ENCODE results near the gene ADRA2C. TPM values are rescaled to one million over a fixed set of nuclear protein-coding genes. Genes with fewer than 3 reads are reported as not detected.

ADRA2C gene
- total and polyA plus RNA-seq, 4 donors = 0.23 to 5.4 (median 1.9) TPM

DNA sequence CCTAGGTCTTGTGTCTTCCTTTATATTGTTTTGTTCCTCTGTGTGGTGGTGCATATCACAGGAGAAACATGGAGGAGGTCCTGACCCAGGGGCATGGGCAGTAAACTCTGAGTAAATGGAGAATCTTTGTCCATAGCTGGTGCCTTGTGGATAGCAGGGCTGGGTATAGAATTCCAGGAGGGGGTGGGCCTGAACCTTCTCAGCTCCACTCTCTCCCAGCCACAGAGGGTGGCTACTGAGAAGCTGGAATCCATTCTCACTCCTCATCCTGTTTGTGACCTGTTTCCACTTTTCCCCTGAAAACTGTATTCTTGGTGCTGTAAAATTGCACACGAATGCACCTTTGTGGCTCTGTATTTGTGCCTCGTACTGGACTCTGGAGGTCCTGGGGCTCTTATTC lies 47.7 kb upstream of the ADRA2C start:
- Histone ChIP-seq H3K27ac (ENCODE audit: low read depth in 1 of 2, low read length in 1 of 2) (no peak overlapping the region), H3K4me1 (ENCODE audit: control insufficient read depth in 5 of 5, insufficient read depth in 5 of 5, low read length in 5 of 5) (no peaks in the 10 kb centered on the region), H3K36me3 (ENCODE audit: control insufficient read depth in 4 of 4, insufficient read depth in 4 of 4, low read length in 4 of 4) (no peaks in the 10 kb centered on the region), H3K27me3 (ENCODE audit: control insufficient read depth in 3 of 3, insufficient read depth in 3 of 3, low read length in 2 of 3) (peaks cover 0 to 19% (median 7%) of the 10 kb centered on the region in 3 donors), H3K4me3 (no peak overlapping the region), H3K9ac (ENCODE audit: insufficient read depth in 1 of 2, low read length in 2 of 2) (no peak overlapping the region), H3K9me3 (ENCODE audit: control insufficient read depth in 4 of 4, insufficient read depth in 3 of 4, low read length in 3 of 4) (peaks cover 0 to 27% (median 6%) of the 10 kb centered on the region in 4 donors)
- 84% methylated on average over 2 of the region's 2 CpGs for WGBS, 2 donors
- TF ChIP-seq, protein P1, sequence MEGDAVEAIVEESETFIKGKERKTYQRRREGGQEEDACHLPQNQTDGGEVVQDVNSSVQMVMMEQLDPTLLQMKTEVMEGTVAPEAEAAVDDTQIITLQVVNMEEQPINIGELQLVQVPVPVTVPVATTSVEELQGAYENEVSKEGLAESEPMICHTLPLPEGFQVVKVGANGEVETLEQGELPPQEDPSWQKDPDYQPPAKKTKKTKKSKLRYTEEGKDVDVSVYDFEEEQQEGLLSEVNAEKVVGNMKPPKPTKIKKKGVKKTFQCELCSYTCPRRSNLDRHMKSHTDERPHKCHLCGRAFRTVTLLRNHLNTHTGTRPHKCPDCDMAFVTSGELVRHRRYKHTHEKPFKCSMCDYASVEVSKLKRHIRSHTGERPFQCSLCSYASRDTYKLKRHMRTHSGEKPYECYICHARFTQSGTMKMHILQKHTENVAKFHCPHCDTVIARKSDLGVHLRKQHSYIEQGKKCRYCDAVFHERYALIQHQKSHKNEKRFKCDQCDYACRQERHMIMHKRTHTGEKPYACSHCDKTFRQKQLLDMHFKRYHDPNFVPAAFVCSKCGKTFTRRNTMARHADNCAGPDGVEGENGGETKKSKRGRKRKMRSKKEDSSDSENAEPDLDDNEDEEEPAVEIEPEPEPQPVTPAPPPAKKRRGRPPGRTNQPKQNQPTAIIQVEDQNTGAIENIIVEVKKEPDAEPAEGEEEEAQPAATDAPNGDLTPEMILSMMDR (IDR thresholded peaks at IDR 0.05; ENCODE audit: control extremely low read depth, extremely low read depth) = no peak
- ATAC-seq (ENCODE audit: insufficient read depth, low FRiP score) = no peak
- no peak for DNase-seq

DNA sequence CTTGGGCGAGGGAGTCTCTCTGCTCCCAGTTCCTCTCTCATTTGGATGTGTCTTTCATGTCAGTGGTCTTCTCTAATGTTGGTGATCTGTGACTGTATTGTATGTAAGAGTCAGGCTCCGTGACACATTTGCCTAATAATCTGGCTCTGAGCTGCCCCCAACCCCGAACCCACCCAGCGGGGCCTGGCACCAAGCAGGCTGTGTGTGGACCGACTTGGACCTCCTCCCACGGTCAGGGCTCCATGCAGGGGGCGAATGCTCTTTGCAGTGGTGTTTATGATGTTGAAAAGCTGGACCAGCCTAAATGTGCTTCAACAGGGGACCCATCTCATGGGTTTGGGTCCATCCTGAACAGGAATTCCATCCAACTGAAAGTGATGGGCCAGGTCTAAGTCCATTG lies 47.0 kb upstream of the ADRA2C start:
- H3K9me3 ChIP-seq (ENCODE audit: control insufficient read depth in 4 of 4, insufficient read depth in 3 of 4, low read length in 3 of 4) = peaks cover 0 to 27% (median 6%) of the 10 kb centered on the region in 4 donors
- H3K4me1 ChIP-seq (ENCODE audit: control insufficient read depth in 5 of 5, insufficient read depth in 5 of 5, low read length in 5 of 5) = no peaks in the 10 kb centered on the region
- peaks cover 5 to 25% (median 10%) of the 10 kb centered on the region in 3 donors for H3K27me3 ChIP-seq (ENCODE audit: control insufficient read depth in 3 of 3, insufficient read depth in 3 of 3, low read length in 2 of 3)
- H3K4me3 ChIP-seq = no peak overlapping the region
- 88 to 94% methylated on average over 7 of the region's 7 CpGs for WGBS, 2 donors
- DNase-seq = no peak
- no peak overlapping the region for H3K9ac ChIP-seq (ENCODE audit: insufficient read depth in 1 of 2, low read length in 2 of 2)
- H3K36me3 ChIP-seq (ENCODE audit: control insufficient read depth in 4 of 4, insufficient read depth in 4 of 4, low read length in 4 of 4) = no peaks in the 10 kb centered on the region
- no peak for ATAC-seq (ENCODE audit: insufficient read depth, low FRiP score)
- TF ChIP-seq, protein P1 (IDR thresholded peaks at IDR 0.05; ENCODE audit: control extremely low read depth, extremely low read depth) = no peak
- no peak overlapping the region for H3K27ac ChIP-seq (ENCODE audit: low read depth in 1 of 2, low read length in 1 of 2)

DNA sequence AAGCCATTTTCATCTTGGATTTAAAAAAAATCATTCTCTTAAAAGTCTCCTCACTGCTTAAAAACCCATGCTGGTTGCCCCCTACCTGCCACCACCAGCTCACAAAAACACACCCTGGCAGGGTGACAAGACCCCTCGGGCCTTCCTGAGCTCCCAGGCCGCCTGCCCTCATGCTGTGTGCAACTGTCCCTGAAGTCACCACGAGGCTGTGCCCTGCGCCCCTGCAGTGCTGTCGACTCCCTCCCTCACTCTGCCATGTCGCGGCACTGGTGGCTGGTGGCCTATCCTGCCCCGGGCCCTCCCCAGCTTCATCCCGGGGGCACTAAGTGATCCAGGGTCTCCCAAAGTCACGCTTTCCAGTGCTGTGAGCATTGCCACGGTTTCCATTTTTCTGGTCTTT lies 46.3 kb upstream of the ADRA2C start:
- DNase-seq (no peak), ATAC-seq (ENCODE audit: insufficient read depth, low FRiP score) (no peak)
- no peak overlapping the region for H3K9ac ChIP-seq (ENCODE audit: insufficient read depth in 1 of 2, low read length in 2 of 2)
- no peak overlapping the region for H3K4me3 ChIP-seq
- peaks cover 0 to 27% (median 6%) of the 10 kb centered on the region in 4 donors for H3K9me3 ChIP-seq (ENCODE audit: control insufficient read depth in 4 of 4, insufficient read depth in 3 of 4, low read length in 3 of 4)
- WGBS, 2 donors = 71 to 85% methylated on average over 11 of the region's 11 CpGs
- H3K36me3 ChIP-seq (ENCODE audit: control insufficient read depth in 4 of 4, insufficient read depth in 4 of 4, low read length in 4 of 4) = no peaks in the 10 kb centered on the region
- TF ChIP-seq, protein P1 (IDR thresholded peaks at IDR 0.05; ENCODE audit: control extremely low read depth, extremely low read depth) = no peak
- no peak overlapping the region for H3K27ac ChIP-seq (ENCODE audit: low read depth in 1 of 2, low read length in 1 of 2)
- no peaks in the 10 kb centered on the region for H3K4me1 ChIP-seq (ENCODE audit: control insufficient read depth in 5 of 5, insufficient read depth in 5 of 5, low read length in 5 of 5)
- peaks cover 5 to 27% (median 11%) of the 10 kb centered on the region in 3 donors for H3K27me3 ChIP-seq (ENCODE audit: control insufficient read depth in 3 of 3, insufficient read depth in 3 of 3, low read length in 2 of 3)

DNA sequence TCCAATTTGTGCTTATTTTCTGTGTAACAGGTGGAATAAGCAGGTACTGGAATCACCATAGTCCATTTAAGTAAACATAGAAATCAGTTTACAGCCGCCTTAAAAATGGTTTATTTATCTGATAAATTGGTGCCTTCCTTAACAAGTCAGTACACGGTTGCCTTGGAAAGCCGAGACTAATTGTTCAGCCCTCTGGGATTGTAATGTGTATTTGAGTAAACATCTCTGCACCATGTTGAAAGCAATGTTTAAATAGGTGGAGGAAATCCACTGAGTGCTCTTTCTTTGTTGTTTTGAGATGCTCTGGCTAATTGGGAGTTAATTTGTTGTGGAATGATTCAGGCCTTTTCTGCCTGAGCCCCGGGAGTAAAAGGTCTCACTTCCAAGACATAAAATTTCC lies 45.7 kb upstream of the ADRA2C start:
- H3K9me3 ChIP-seq (ENCODE audit: control insufficient read depth in 4 of 4, insufficient read depth in 3 of 4, low read length in 3 of 4) = peaks cover 0 to 27% (median 6%) of the 10 kb centered on the region in 4 donors

More for the DNA sequence above, 45.7 kb upstream of the ADRA2C start:
- H3K4me3 ChIP-seq = no peak overlapping the region
- no peak overlapping the region for H3K9ac ChIP-seq (ENCODE audit: insufficient read depth in 1 of 2, low read length in 2 of 2)
- no peak overlapping the region for H3K27ac ChIP-seq (ENCODE audit: low read depth in 1 of 2, low read length in 1 of 2)
- H3K27me3 ChIP-seq (ENCODE audit: control insufficient read depth in 3 of 3, insufficient read depth in 3 of 3, low read length in 2 of 3) = peaks cover 5 to 33% (median 12%) of the 10 kb centered on the region in 3 donors
- DNase-seq = no peak
- no peaks in the 10 kb centered on the region for H3K36me3 ChIP-seq (ENCODE audit: control insufficient read depth in 4 of 4, insufficient read depth in 4 of 4, low read length in 4 of 4)
- 41 to 50% methylated on average over 4 of the region's 4 CpGs for WGBS, 2 donors
- TF ChIP-seq, protein P1 (IDR thresholded peaks at IDR 0.05; ENCODE audit: control extremely low read depth, extremely low read depth) = no peak
- no peak for ATAC-seq (ENCODE audit: insufficient read depth, low FRiP score)
- no peaks in the 10 kb centered on the region for H3K4me1 ChIP-seq (ENCODE audit: control insufficient read depth in 5 of 5, insufficient read depth in 5 of 5, low read length in 5 of 5)
